Endothelial cell of umbilical vein (primary cell): ENCODE measurements around the gene DCLK1. TPM values are rescaled to one million over a fixed set of nuclear protein-coding genes. Genes with fewer than 3 reads are reported as not detected.

ENCODE experiments used
- BruUV-seq: library from RNA; stranded (reverse); fragments of 400-500 nt; replicated peaks from 2 replicates; lab custom pipeline; 2021; lab: Mats Ljungman, UMichigan
- CTCF ChIA-PET: fragments of 300-600, 350-600 bp; sonication (Branson Sonifier 250); formaldehyde crosslinking; loops from one replicate; lab custom pipeline; 2021; ENCODE audit warnings: antibody characterized with exemption, inconsistent platforms; lab: Charles Lee
- POLR2A ChIA-PET: fragments of 300-600, 350-600 bp; sonication (Branson Sonifier 250); formaldehyde crosslinking; loops from one replicate; lab custom pipeline; 2021; ENCODE audit warnings: antibody characterized with exemption, inconsistent platforms; lab: Charles Lee
- DNase-seq: peaks from one replicate; pipeline ENCODE4 v3.0.0-alpha.2; 2011; ENCODE audit warnings: low read depth, low spot score
- FAIRE-seq: peaks from 2 replicates; lab custom pipeline; 2011; peaks lifted over from hg19 to GRCh38; lab: Jason Lieb, UNC
- H2AFZ ChIP-seq: 2 replicates; pipeline ENCODE4 v1.6.0; 2012; ENCODE audit warnings: low read depth, low read length, control low read depth, inconsistent platforms
- H3K27ac ChIP-seq: 2 replicates; pipeline ENCODE4 v1.5.1; 2011; ENCODE audit warnings: low read depth, mild to moderate bottlenecking, control low read depth, low read length, moderate library complexity; ENCODE audit not compliant: insufficient read depth
- H3K27me3 ChIP-seq, 2 experiments: 2 replicates each; pipeline versions ENCODE4 v1.6.0 to v1.6.1; 2011; ENCODE audit warnings: low read length in 2 of 2, mixed read lengths in 1 of 2; ENCODE audit not compliant: control insufficient read depth in 2 of 2, insufficient read depth in 2 of 2
- H3K36me3 ChIP-seq, 2 experiments: 2 replicates in 1 of 2; 3 replicates in 1 of 2; pipeline ENCODE4 v1.5.1; 2011; ENCODE audit warnings: low read length in 2 of 2, mild to moderate bottlenecking in 1 of 2, moderate library complexity in 1 of 2; ENCODE audit not compliant: control insufficient read depth in 2 of 2, insufficient read depth in 2 of 2; ENCODE audit errors: extremely low read depth in 1 of 2
- H3K4me1 ChIP-seq: 3 replicates; pipeline ENCODE4 v1.5.1; 2011; ENCODE audit warnings: mild to moderate bottlenecking, low read length; ENCODE audit not compliant: control insufficient read depth, insufficient read depth; ENCODE audit errors: extremely low read depth
- H3K4me2 ChIP-seq: 2 replicates; pipeline ENCODE4 v1.6.1; 2011; ENCODE audit warnings: low read length, control low read depth, mixed read lengths; ENCODE audit not compliant: insufficient read depth
- H3K4me3 ChIP-seq, 3 experiments: fragments of 200-600 bp in 1 of 3; sonication (generic), shearing (Covaris generic) in 1 of 3; replicated peaks in 1 of 3; 2 replicates each; pipeline ENCODE4 v1.5.1; 2011 to 2016; ENCODE audit warnings: control low read depth in 3 of 3, low read length in 3 of 3, mild to moderate bottlenecking in 2 of 3, inconsistent platforms in 1 of 3, low read depth in 1 of 3, moderate library complexity in 1 of 3; ENCODE audit not compliant: insufficient read depth in 1 of 3
- H3K79me2 ChIP-seq: 2 replicates; pipeline ENCODE4 v1.6.0; 2012; ENCODE audit warnings: low read length, inconsistent platforms; ENCODE audit not compliant: control insufficient read depth, insufficient read depth
- H3K9ac ChIP-seq: replicated peaks from 2 replicates; pipeline ENCODE3; 2011; ENCODE audit warnings: low read length, control low read depth; ENCODE audit not compliant: insufficient read depth; ENCODE audit errors: extremely low read depth
- H3K9me1 ChIP-seq: replicated peaks from 3 replicates; pipeline ENCODE4 v1.6.0; 2011; ENCODE audit warnings: mild to moderate bottlenecking, low read length; ENCODE audit not compliant: control insufficient read depth, insufficient read depth; ENCODE audit errors: extremely low read depth
- H3K9me3 ChIP-seq: replicated peaks from 2 replicates; pipeline ENCODE4 v1.5.1; 2012; ENCODE audit warnings: low read length, inconsistent platforms; ENCODE audit not compliant: control insufficient read depth, insufficient read depth
- H4K20me1 ChIP-seq: replicated peaks from 2 replicates; pipeline ENCODE3; 2011; ENCODE audit warnings: mild to moderate bottlenecking, low read length; ENCODE audit not compliant: control insufficient read depth, insufficient read depth; ENCODE audit errors: extremely low read depth
- CTCF ChIP-seq, 2 donors: IDR thresholded peaks; 1 replicate in 1 of 2; 2 replicates in 1 of 2; pipeline ENCODE4 v1.5.1; 2011; ENCODE audit warnings: low read length in 2 of 2, mild to moderate bottlenecking in 2 of 2, moderate library complexity in 2 of 2, control low read depth in 1 of 2, inconsistent platforms in 1 of 2, low read depth in 1 of 2; ENCODE audit not compliant: insufficient read depth in 1 of 2; ENCODE audit errors: extremely low read depth in 1 of 2
- EZH2 ChIP-seq: IDR thresholded peaks from 2 replicates; pipeline ENCODE4 v1.6.1; 2012; ENCODE audit warnings: borderline replicate concordance, low read depth, mild to moderate bottlenecking, moderate library complexity, low read length, inconsistent platforms; ENCODE audit not compliant: severe bottlenecking
- FOS ChIP-seq: IDR thresholded peaks from 2 replicates; pipeline ENCODE4 v1.6.1; 2011; ENCODE audit warnings: mild to moderate bottlenecking, low read length, moderate library complexity, borderline replicate concordance; ENCODE audit not compliant: insufficient read depth
- GATA2 ChIP-seq: IDR thresholded peaks from 2 replicates; pipeline ENCODE4 v1.7.0; 2011; ENCODE audit warnings: low read depth, mild to moderate bottlenecking, moderate library complexity, mixed read lengths, low read length; ENCODE audit not compliant: insufficient read length, insufficient read depth
- JUN ChIP-seq: IDR thresholded peaks from 2 replicates; pipeline ENCODE4 v1.6.1; 2011; ENCODE audit warnings: borderline replicate concordance, low read depth; ENCODE audit not compliant: insufficient read length, insufficient read depth
- MAX ChIP-seq: IDR thresholded peaks from 2 replicates; pipeline ENCODE4 v1.6.1; 2011; ENCODE audit not compliant: insufficient read depth, insufficient read length
- MYC ChIP-seq: IDR thresholded peaks from one replicate; pipeline ENCODE4 v1.6.1; 2011; ENCODE audit warnings: mild to moderate bottlenecking, low read depth, low read length
- POLR2A ChIP-seq: IDR thresholded peaks from 2 replicates; pipeline ENCODE4 v1.6.1; 2012; ENCODE audit warnings: low read depth, mild to moderate bottlenecking, control low read depth, low read length
- POLR2AphosphoS5 ChIP-seq: IDR thresholded peaks from 2 replicates; pipeline ENCODE4 v1.6.1; 2012; ENCODE audit warnings: low read depth, mild to moderate bottlenecking, control low read depth, low read length, moderate library complexity; ENCODE audit not compliant: insufficient read depth
- dilution Hi-C: fragments of 300-500 bp; cut with MboI; formaldehyde crosslinking; loops from one replicate; pipeline ENCODE4 v1.15.0; 2019; ENCODE audit warnings: low sequenced_read_pairs; ENCODE audit not compliant: extremely low pct_ligation_motif_present
- intact Hi-C: fragments of 100-400 bp; cut with micrococcal nuclease; formaldehyde crosslinking; loops from one replicate; pipeline ENCODE4 v1.10.0; 2022
- polyA plus RNA-seq, 4 experiments: library from polyadenylated mRNA; depleted of rRNA in 3 of 4; stranded (reverse) in 3 of 4; unstranded in 1 of 4; fragments of >200 nt; gene quantifications; 2 replicates each; pipeline versions ENCODE4 v1.2.1 to v1.2.3, GENCODE V29; 2011 to 2012; ENCODE audit warnings: missing spikeins in 1 of 4
- total RNA-seq: library from RNA; stranded (reverse); gene quantifications from 2 replicates; pipeline ENCODE4 v1.2.3, GENCODE V29; 2021

The DCLK1 gene
- total and polyA plus RNA-seq, 2 donors (not counting 3 experiments of a cell fraction or from before 2014, with no cell fraction given) = 0.28 to 3.9 TPM

- H3K79me2 ChIP-seq = no peaks in the 10 kb centered on the region
- no peak overlapping the region for H3K4me3 ChIP-seq
- H4K20me1 ChIP-seq = no peaks in the 10 kb centered on the region
- H2AFZ ChIP-seq = no peak overlapping the region
- no peaks in the 10 kb centered on the region for H3K9me1 ChIP-seq
- ChIA-PET POLR2A (no interaction called here), CTCF (interaction anchor here (1.4 kb wide), 1 partner anchor 17 kb away, joined by 9 read pairs; no protein-coding TSS in a partner anchor)
- TF ChIP-seq JUN (no peak), EZH2 (no peak), MYC (no peak), FOS (no peak), MAX (no peak), POLR2A (no peak), POLR2AphosphoS5 (no peak)
- no peaks in the 10 kb centered on the region for H3K4me1 ChIP-seq
- H3K9ac ChIP-seq = no peak overlapping the region
- intact Hi-C loops (no loop called here), dilution Hi-C loops (no loop called here)
- DNase-seq (no peak), FAIRE-seq (no peak)
- no peak overlapping the region for H3K27ac ChIP-seq
- H3K27me3 ChIP-seq = peaks cover 2 to 4% of the 10 kb centered on the region in 2 experiments
- H3K4me2 ChIP-seq = no peak overlapping the region
- H3K9me3 ChIP-seq = no peaks in the 10 kb centered on the region
- H3K36me3 ChIP-seq = no peaks in the 10 kb centered on the region
- BruUV-seq = no TSS peak
These were observed 359.3 kb downstream of the DCLK1 start for GRCh38 chr13:35771898-35772297.

- no TSS peak for BruUV-seq
- Histone ChIP-seq H3K27ac (no peak overlapping the region), H3K9ac (no peak overlapping the region), H4K20me1 (no peaks in the 10 kb centered on the region), H3K4me2 (no peak overlapping the region), H3K79me2 (no peaks in the 10 kb centered on the region), H2AFZ (no peak overlapping the region), H3K4me1 (no peaks in the 10 kb centered on the region), H3K36me3 (no peaks in the 10 kb centered on the region), H3K9me1 (no peaks in the 10 kb centered on the region), H3K9me3 (no peaks in the 10 kb centered on the region), H3K4me3 (no peak overlapping the region), H3K27me3 (peaks cover 2% of the 10 kb centered on the region in 2 experiments)
- no peak for DNase-seq
- TF ChIP-seq GATA2 (no peak), POLR2A (no peak), MAX (no peak), JUN (no peak), CTCF (IDR thresholded peaks at IDR 0.05; ENCODE audit: extremely low read depth in 1 of 2, insufficient read depth in 1 of 2, low read depth in 1 of 2, low read length in 2 of 2) (no peak), FOS (no peak)
- dilution Hi-C loops = no loop called here
- FAIRE-seq = no peak
- POLR2A ChIA-PET = no interaction called here
- CTCF ChIA-PET = interaction anchor here (1.4 kb wide), 1 partner anchor 18 kb away, joined by 9 read pairs; no protein-coding TSS in a partner anchor
- intact Hi-C loops = no loop called here
These were observed 360.4 kb downstream of the DCLK1 start for GRCh38 chr13:35770756-35771297.
